ENCODE measurements around the gene REEP1.

- TF ChIP-seq CTCF (IDR thresholded peaks at IDR 0.05) (no peak), POLR2A (IDR thresholded peaks at IDR 0.05) (no peak)
These were observed 63.0 kb downstream of the REEP1 start for GRCh38 chr2:86274265-86274917.

All from uterus (tissue), 2 donors.